ENCODE results near the gene INSR. TPM values are rescaled to one million over a fixed set of nuclear protein-coding genes. Genes with fewer than 3 reads are reported as not detected.
A peak's percentile ranks its signal among the peaks of the same experiment; 100 is the strongest.
"Not testable (repeated sequence)": the region's sequence is repeated elsewhere in the genome, so short reads cannot be mapped to it uniquely, and the experiment has no call there.

INSR gene
- total RNA-seq, 1 donor from 2014 or later = 73.5 TPM

- intact Hi-C loops (cut with DNase I); DNase-seq (ENCODE audit: missing footprints); ATAC-seq: not testable (repeated sequence)
These were observed 84.5 kb downstream of the INSR start for GRCh38 chr19:7209597-7210325.

GRCh38 chr19:7209036-7209435 is 85.2 kb downstream of the INSR start:
- DNase-seq (ENCODE audit: missing footprints); ATAC-seq; intact Hi-C loops (cut with DNase I): not testable (repeated sequence)

DNA sequence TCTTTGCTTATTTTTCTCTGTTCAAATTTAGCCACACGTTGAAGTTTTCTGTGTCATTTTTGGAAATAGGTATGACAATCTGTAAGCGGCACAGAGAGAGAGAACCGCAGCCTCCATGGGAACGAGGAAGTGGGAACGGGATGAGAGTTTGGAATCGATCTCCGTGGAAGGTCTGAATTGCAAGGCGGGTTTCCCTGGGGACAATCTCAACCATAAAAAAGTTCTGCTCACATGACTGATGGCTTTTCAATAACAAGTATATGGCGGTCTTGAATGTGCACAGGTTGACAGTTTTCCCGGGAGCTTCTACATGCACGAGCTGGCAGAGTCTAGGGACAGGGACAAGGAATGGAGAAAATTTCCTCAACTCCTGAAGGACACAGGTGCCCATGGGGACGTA is 90.9 kb downstream of the INSR start:
- intact Hi-C loops (cut with DNase I) = no loop called here
- ATAC-seq = no peak
- no peak for DNase-seq (ENCODE audit: missing footprints)

- intact Hi-C loops (cut with DNase I) = no loop called here
- ATAC-seq = no peak
These were observed 91.3 kb downstream of the INSR start for GRCh38 chr19:7202888-7203287.

DNA sequence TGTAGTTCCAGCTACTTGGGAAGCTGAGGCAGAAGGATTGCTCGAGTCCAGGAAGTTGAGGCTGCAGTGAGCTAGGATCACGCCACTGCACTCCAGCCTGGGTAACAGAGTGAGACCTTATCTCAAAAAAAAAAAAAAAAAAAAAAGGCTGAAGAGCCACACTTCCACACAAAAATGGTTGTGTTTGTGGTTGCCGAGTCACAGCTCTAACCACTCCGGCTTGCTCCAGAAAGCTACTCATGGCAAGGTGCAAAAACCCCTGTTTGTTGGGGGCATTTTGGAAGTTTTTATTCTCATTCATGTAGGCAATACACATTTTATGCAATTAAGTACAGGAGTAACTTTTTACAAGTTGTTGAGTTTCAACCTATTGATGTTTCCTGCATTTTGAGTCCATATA is 93.5 kb downstream of the INSR start:
- no peak for ATAC-seq
- intact Hi-C loops (cut with DNase I) = no loop called here
- DNase-seq (ENCODE audit: missing footprints) = no peak

More at GRCh38 chr19:7202888-7203287, 91.3 kb downstream of the INSR start:
- DNase-seq (ENCODE audit: missing footprints) = no peak

DNA sequence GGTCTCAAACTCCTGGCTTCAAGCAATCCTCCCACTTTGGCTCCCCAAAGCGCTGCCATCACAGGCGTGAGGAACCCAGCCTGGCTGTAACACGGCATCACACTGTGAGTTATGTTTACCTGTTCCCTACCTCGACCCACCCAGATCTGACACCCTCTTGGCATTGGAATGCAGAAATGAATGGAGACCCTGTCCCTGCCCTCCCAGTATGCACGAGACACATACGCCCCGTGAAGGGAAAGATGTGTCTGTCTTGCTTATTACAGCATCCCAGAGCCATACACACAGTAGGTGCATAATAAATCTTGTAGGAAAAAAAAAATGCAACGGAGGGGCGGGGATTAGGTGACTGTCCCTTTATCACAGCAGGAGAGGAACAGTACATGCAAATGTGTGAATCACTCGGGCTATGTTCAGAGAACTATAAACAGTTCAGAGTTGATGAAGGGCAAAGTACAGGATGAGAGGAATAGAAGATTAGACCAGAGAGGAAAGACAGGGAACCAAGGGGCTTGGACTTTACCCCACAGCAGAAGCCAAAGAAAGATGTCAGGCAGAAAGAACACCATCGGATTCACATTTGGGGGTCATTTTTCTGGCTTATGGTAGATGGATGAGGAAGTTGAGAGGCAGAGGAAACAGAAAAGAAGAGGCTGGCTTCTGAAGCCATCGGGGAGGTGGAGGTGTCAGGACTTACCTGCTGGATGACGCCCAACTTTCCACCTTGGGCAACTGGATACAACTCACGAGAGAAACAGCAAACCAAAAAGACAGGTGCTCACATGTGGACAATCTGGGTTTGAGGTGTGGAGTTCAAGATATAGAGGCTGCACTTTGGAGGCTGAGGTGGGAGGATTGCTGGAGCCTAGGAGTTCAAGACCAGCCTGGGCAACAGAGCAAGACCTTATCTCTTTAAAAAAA is 94.3 kb downstream of the INSR start:
- no peak for ATAC-seq
- intact Hi-C loops (cut with DNase I) = loop anchor here (5.0 kb wide), 1 partner anchor 43 kb away; no protein-coding TSS in a partner anchor

GRCh38 chr19:7197760-7198696 is 96.2 kb downstream of the INSR start:
- ATAC-seq = peak; percentile 94
- intact Hi-C loops (cut with DNase I) = loop anchor here (1.0 to 5.0 kb wide), 2 partner anchors 41 to 96 kb away; partner anchors contain the start of gene INSR
- peak; percentile 96 for DNase-seq (ENCODE audit: missing footprints)

More for the DNA sequence above, 94.3 kb downstream of the INSR start:
- no peak for DNase-seq (ENCODE audit: missing footprints)

DNA sequence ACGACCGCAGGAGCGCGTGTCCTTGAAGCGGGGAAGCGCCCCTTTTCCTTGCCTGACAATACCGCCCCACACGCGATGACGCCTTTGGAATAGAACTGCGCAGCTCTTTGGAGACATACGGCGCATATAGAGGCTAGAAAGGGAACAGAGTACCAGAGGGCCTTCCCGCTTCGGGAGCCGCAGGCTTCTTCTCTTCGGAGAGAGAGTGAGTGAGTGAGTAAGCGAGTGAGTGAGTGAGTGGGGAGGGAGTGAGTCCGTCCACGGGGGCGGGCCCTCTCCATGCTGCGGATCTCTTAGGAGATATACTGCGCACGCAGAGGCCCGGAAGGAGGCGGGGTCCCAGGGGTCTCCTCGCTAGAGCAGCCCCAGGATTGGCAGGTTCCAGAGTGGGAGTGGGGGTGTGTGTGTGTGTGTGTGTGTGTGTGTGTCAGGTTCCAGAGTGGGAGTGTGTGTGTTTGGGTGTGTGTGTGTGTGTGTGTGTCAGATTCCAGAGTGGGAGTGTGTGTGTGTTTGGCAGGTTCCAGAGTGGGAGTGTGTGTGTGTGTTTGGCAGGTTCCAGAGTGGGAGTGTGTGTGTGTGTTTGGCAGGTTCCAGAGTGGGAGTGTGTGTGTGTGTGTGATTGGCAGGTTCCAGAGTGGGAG is 97.0 kb downstream of the INSR start:
- peak; percentile 89 for ATAC-seq
- intact Hi-C loops (cut with DNase I) = loop anchor here (5.0 kb wide), 1 partner anchor 40 kb away; no protein-coding TSS in a partner anchor
- peak; percentile 95 for DNase-seq (ENCODE audit: missing footprints)

GRCh38 chr19:7196763-7197118 is 97.5 kb downstream of the INSR start:
- peak; percentile 71 for DNase-seq (ENCODE audit: missing footprints)

DNA sequence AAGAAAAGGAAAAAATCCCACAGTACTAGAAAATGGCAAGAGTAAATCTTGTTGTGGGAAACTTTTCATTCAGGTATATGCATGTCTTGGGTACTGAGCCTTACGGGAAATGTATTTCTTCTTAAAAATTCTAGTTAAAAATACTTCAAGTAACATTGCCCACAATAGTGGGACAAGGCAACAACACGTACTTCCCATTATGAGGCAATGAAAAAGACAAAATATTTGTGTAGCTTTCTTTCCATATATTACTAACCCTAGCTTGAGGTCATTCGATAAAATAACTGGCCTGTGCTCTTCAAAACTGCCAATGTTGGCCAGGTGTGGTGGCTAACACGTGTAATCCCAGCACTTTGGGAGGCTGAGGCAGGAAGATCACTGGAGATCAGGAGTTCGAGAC is 99.2 kb downstream of the INSR start:
- ATAC-seq (no peak), DNase-seq (ENCODE audit: missing footprints) (no peak)
- intact Hi-C loops (cut with DNase I) = loop anchor here (5.0 kb wide), 1 partner anchor 38 kb away; no protein-coding TSS in a partner anchor

More at GRCh38 chr19:7196763-7197118, 97.5 kb downstream of the INSR start:
- ATAC-seq = no peak
- intact Hi-C loops (cut with DNase I) = loop anchor here (5.0 kb wide), 1 partner anchor 39 kb away; no protein-coding TSS in a partner anchor

GRCh38 chr19:7194566-7194965 is 99.6 kb downstream of the INSR start:
- intact Hi-C loops (cut with DNase I) = no loop called here
- ATAC-seq (no peak), DNase-seq (ENCODE audit: missing footprints) (no peak)

DNA sequence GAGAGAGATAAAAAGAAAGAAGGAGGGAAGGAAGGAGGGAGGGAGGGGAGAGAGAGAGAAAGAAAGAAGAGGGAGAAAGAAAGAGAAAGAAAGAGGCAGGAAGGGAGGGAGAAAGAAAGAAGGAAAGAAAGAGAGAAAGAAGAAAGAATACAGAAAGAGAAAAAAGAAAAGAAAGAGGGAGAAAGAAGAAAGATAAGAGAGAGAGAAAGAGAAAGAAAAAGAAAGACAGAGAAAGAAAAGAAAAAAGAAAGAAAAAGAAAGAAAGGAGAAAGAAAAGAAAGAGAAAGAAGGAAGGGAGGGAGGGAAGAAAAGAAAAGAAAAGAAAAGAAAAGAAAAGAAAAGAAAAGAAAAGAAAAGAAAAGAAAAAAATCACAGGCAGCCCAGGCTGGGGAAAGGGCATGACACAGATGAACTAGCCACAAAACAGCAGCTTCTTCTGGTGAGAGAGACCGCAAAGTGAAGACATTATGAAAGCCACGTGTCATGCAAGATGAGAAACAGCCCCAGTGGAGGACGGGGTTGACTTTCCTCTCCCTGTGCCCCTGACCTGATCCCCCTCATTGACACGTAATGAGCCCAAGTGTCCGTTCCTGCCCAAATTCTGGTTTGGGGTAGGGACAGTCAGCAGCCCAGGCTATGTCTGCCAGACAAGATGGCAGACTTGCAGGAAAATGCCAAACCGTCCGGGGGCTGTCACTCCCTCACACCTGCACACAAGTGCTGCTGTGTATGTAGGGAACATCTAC is 102.1 kb downstream of the INSR start:
- DNase-seq (ENCODE audit: missing footprints) (no peak), ATAC-seq (no peak)
- intact Hi-C loops (cut with DNase I) = no loop called here

DNA sequence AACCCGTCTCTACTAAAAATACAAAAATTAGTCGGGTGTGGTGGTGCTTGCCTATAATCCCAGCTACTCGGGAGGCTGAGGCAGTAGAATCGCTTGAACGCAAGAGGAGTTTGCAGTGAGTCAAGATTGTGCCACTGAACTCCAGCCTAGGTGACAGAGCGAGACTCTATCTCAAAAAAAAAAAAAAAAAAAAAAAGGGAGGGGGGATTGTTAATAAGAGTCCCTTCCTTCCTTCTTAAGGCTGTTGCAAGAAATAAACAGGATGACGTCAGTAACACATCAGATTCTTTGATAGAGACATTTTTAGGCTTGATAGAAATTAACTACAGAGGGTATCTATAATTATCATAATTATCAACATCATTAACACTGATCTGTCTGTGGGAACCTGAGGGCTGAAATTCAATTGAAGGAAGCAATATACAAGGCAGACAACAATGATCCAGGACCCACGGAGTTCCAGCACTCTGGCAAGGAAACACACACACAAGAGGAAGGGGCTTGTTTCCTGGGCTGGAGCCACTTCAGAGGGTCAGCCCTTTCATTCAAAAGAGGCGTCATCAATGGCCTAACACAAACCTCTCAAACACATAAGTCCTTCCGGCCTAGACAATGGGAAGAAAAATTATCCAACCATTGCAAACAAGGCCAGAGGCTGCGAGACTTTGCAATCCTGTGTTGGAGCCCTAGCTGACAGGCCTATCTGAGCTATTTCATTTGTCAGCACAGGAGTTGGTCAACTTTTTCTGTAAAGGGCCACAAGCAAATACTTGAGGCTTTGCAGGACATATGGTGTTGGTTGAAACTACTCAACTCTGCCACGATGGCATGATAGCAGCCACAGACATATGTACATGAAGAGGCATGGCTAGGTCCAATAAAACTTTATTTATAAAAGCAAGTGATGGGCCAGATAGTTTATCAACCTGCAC is 105.2 kb downstream of the INSR start:
- peak; percentile 56 for ATAC-seq
- no peak for DNase-seq (ENCODE audit: missing footprints)
- intact Hi-C loops (cut with DNase I) = no loop called here

- ATAC-seq (no peak), DNase-seq (ENCODE audit: missing footprints) (no peak)
- intact Hi-C loops (cut with DNase I) = no loop called here
These were observed 106.4 kb downstream of the INSR start for GRCh38 chr19:7187605-7188339.

DNA sequence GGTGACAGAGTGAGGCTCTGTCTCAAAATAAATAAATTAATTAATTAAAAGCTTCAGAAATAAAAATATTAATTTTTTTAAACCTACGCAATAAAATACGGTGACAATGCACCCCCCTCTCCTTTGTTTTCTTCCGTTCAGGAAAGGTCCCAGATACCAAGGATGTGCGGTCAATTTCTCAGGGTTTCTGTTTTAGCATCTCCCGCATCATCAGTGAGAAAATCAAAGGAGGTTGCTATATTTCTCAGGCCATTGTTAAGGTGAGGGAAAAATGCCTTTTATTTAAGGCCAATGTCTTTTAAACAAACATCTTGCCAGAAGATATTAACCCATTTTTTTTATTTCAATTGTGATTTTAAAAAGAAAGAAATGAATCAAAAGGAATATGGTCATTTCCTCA is 111.7 kb downstream of the INSR start:
- DNase-seq (ENCODE audit: missing footprints) = no peak
- intact Hi-C loops (cut with DNase I) = no loop called here
- no peak for ATAC-seq

DNA sequence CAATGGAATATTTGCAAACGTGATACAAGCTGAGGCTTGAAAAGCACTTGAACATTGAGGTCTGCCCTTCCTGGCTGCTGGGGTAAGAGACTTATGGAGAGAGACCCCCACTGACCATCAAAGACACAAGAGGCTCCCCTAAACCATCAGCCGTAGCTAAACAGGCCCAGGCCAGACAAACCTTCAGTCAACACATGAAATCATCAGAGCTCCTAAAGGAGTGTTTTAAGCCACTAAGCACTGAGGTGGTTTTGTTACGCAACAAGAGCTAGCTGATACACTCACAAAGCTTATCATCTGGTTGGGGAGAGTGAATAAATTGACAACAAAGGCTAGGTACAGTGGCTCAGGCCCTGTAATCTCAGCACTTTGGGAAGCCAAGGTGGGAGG is 114.3 kb downstream of the INSR start:
- intact Hi-C loops (cut with DNase I) = no loop called here
- ATAC-seq = no peak
- no peak for DNase-seq (ENCODE audit: missing footprints)
